ENCODE results near the gene RNGTT.
A peak's percentile ranks its signal among the peaks of the same experiment; 100 is the strongest.
"Not testable (repeated sequence)": the region's sequence is repeated elsewhere in the genome, so short reads cannot be mapped to it uniquely, and the experiment has no call there.

RNGTT gene

GRCh38 chr6:88984606-88985005 is 21.2 kb upstream of the RNGTT start:
- no peak for DNase-seq (ENCODE audit: low spot score)
- TF ChIP-seq, protein P1, sequence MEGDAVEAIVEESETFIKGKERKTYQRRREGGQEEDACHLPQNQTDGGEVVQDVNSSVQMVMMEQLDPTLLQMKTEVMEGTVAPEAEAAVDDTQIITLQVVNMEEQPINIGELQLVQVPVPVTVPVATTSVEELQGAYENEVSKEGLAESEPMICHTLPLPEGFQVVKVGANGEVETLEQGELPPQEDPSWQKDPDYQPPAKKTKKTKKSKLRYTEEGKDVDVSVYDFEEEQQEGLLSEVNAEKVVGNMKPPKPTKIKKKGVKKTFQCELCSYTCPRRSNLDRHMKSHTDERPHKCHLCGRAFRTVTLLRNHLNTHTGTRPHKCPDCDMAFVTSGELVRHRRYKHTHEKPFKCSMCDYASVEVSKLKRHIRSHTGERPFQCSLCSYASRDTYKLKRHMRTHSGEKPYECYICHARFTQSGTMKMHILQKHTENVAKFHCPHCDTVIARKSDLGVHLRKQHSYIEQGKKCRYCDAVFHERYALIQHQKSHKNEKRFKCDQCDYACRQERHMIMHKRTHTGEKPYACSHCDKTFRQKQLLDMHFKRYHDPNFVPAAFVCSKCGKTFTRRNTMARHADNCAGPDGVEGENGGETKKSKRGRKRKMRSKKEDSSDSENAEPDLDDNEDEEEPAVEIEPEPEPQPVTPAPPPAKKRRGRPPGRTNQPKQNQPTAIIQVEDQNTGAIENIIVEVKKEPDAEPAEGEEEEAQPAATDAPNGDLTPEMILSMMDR (IDR thresholded peaks at IDR 0.05; ENCODE audit: extremely low read depth, missing control alignments): no peak

GRCh38 chr6:88984152-88984551 is 20.7 kb upstream of the RNGTT start:
- DNase-seq (ENCODE audit: low spot score): no peak
- TF ChIP-seq, protein P1 (IDR thresholded peaks at IDR 0.05; ENCODE audit: extremely low read depth, missing control alignments): no peak

DNA sequence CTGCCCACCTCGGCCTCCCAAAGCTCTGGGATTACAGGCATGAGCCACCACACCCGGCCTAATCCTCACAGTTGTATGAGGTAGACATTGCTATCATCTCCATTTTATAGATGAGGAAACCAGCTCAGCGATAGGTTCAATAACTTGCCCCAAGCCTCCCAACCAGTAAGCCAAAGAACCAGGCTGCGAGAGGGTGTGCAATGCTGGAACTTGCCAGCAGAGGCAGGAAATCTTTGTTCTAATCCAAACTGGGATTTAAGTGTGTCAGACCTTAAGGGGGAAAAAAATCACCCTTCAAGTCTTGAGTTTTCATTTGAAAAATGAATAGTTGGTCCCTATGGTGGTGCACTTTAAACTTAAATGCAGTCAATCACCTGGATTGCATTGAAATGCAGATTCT is 20.1 kb upstream of the RNGTT start:
- TF ChIP-seq, protein P1 (IDR thresholded peaks at IDR 0.05; ENCODE audit: extremely low read depth, missing control alignments): no peak

GRCh38 chr6:88983129-88983528 is 19.7 kb upstream of the RNGTT start:
- DNase-seq (ENCODE audit: low spot score): not testable (repeated sequence)

More for the DNA sequence above, 20.1 kb upstream of the RNGTT start:
- DNase-seq (ENCODE audit: low spot score): no peak

- TF ChIP-seq, protein P1 (IDR thresholded peaks at IDR 0.05; ENCODE audit: extremely low read depth, missing control alignments): peak; percentile 50
- peak; percentile 56 for DNase-seq (ENCODE audit: low spot score)
Measured at GRCh38 chr6:88982720-88983119, 19.3 kb upstream of the RNGTT start.

- DNase-seq (ENCODE audit: low spot score): no peak
- TF ChIP-seq, protein P1 (IDR thresholded peaks at IDR 0.05; ENCODE audit: extremely low read depth, missing control alignments): no peak
Measured at GRCh38 chr6:88975369-88975768, 12.0 kb upstream of the RNGTT start.

- TF ChIP-seq, protein P1 (IDR thresholded peaks at IDR 0.05; ENCODE audit: extremely low read depth, missing control alignments): no peak
- DNase-seq (ENCODE audit: low spot score): no peak
Measured at GRCh38 chr6:88972504-88973423, 9.3 kb upstream of the RNGTT start.

DNA sequence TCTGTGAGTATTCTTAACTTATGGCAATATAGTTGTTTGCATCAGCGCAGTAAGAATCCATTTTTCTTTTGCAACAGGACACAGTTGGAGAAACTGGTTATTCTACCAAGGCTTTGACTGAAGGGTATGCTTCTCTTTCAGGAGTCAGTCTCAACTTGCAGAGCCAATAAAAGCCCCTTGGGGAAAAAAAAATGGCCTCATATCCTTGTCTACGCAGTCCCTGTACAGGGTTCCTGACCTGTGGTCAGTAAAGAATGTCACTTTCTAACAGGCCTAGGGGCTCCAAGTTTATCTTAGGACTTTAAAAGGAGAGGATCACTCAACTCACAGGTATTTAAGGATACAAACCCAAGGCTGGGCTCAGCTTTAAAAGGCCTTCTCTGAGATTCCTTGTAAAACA is 6.9 kb upstream of the RNGTT start:
- TF ChIP-seq, protein P1 (IDR thresholded peaks at IDR 0.05; ENCODE audit: extremely low read depth, missing control alignments): no peak
- no peak for DNase-seq (ENCODE audit: low spot score)

DNA sequence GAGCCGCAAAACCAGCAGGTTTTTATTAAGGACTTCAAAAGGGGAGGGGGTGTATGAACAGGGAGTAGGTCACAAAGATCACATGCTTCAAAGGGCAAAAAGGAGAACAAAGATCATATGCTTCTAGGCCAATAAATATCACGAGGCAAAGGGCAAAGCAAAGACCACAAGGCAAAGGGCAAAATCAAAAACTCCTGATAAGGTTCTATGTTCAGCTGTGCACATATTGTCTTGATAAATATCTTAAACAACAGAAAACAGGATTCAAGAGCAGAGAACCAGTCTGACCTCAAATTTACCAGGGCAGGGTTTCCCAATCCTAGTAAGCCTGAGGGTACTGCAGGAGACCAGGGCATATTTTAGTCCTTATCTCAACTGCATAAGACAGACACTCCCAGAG is 5.8 kb upstream of the RNGTT start:
- DNase-seq (ENCODE audit: low spot score): not testable (repeated sequence)

All from GM20000 (cell line).